Karpas-422 (cell line): ENCODE results near the gene BACH2. TPM values are rescaled to one million over a fixed set of nuclear protein-coding genes. Genes with fewer than 3 reads are reported as not detected.

Experiments
- DNase-seq: peaks from one replicate; pipeline ENCODE4 v3.0.0-alpha.2; 2015
- H2AFZ ChIP-seq: fragments of 200-600 bp; sonication (generic); 2 replicates; pipeline ENCODE4 v1.6.1; 2014; ENCODE audit warnings: antibody characterized with exemption, low read length, mixed read lengths
- H3K27ac ChIP-seq: fragments of 200-600 bp; sonication (generic); 2 replicates; pipeline ENCODE4 v1.5.1; 2014; ENCODE audit warnings: mild to moderate bottlenecking, low read length, moderate library complexity
- H3K27me3 ChIP-seq: fragments of 200-600 bp; sonication (generic); 2 replicates; pipeline ENCODE4 v1.6.1; 2014; ENCODE audit warnings: low read length, mixed read lengths
- H3K36me3 ChIP-seq: fragments of 200-600 bp; sonication (generic); 2 replicates; pipeline ENCODE4 v1.6.1; 2014; ENCODE audit warnings: low read length, mixed read lengths; ENCODE audit not compliant: insufficient read depth
- H3K4me1 ChIP-seq: fragments of 200-600 bp; sonication (generic); 2 replicates; pipeline ENCODE4 v1.6.1; 2014; ENCODE audit warnings: mild to moderate bottlenecking, low read length, mixed read lengths
- H3K4me2 ChIP-seq: fragments of 200-600 bp; sonication (generic); 2 replicates; pipeline ENCODE4 v1.6.1; 2014; ENCODE audit warnings: low read length, low read depth, mild to moderate bottlenecking; ENCODE audit not compliant: poor library complexity, severe bottlenecking
- H3K4me3 ChIP-seq: fragments of 200-600 bp; sonication (generic); 2 replicates; pipeline ENCODE4 v1.5.1; 2014; ENCODE audit warnings: mild to moderate bottlenecking, antibody characterized with exemption, low read length, mixed read lengths
- H3K79me2 ChIP-seq: fragments of 200-600 bp; sonication (generic); 2 replicates; pipeline ENCODE4 v1.6.1; 2014; ENCODE audit warnings: mild to moderate bottlenecking, low read length, mixed read lengths
- H3K9ac ChIP-seq: fragments of 200-600 bp; sonication (generic); 2 replicates; pipeline ENCODE4 v1.6.0; 2014; ENCODE audit warnings: low read length
- H3K9me2 ChIP-seq: fragments of 200-600 bp; sonication (generic), shearing (Covaris generic); replicated peaks from 2 replicates; pipeline ENCODE4 v1.6.0; 2014; ENCODE audit warnings: mild to moderate bottlenecking, low read length, moderate library complexity; ENCODE audit not compliant: insufficient read depth
- H3K9me3 ChIP-seq: fragments of 300-700, 200-600 bp; sonication (generic); 2 replicates; pipeline ENCODE4 v1.6.1; 2014; ENCODE audit warnings: low read length, mixed read lengths
- H4K20me1 ChIP-seq: fragments of 200-600 bp; sonication (generic); 2 replicates; pipeline ENCODE4 v1.6.1; 2014; ENCODE audit warnings: mild to moderate bottlenecking, antibody characterized with exemption, low read length, low read depth; ENCODE audit not compliant: insufficient read depth
- total RNA-seq: library from RNA; depleted of rRNA; stranded (reverse); fragments of >200 nt; shearing (Covaris generic); gene quantifications from 2 replicates; pipeline ENCODE4 v1.2.3, GENCODE V29; 2014; ENCODE audit warnings: low replicate concordance

The BACH2 gene
- total RNA-seq, 1 experiment from 2014 or later, result 3.2 TPM

DNA sequence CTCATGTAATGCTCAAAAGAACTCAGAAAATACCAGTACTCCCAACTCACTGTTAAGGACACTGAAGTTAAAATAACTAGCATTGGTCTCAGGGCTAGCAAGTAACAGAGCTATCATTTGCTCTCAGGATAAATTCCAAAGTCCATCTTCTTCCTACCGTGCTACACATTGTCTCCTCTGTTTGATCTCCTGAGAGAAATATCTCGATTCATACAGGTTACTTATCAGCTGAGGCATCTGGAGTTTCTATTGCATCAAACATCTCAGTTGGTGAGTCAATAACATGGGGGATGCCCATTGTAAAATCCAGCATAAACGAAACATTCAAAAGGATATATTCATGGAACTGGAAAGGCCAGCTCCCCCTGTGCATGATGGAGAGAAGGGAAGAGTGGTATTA is 147.4 kb downstream of the BACH2 start:
- Histone ChIP-seq H3K9ac (no peak overlapping the region), H3K79me2 (no peaks in the 10 kb centered on the region), H2AFZ (no peak overlapping the region), H3K4me2 (no peak overlapping the region), H3K9me2 (no peaks in the 10 kb centered on the region), H3K27ac (no peak overlapping the region), H3K9me3 (no peaks in the 10 kb centered on the region), H3K36me3 (no peaks in the 10 kb centered on the region), H3K4me3 (no peak overlapping the region), H3K27me3 (no peaks in the 10 kb centered on the region), H4K20me1 (no peaks in the 10 kb centered on the region), H3K4me1 (peaks cover 4% of the 10 kb centered on the region; the same call in 1 of the 2 replicates)
- no peak for DNase-seq

- no peaks in the 10 kb centered on the region for H3K79me2 ChIP-seq
- no peaks in the 10 kb centered on the region for H3K27me3 ChIP-seq
- no peaks in the 10 kb centered on the region for H4K20me1 ChIP-seq
- H3K4me2 ChIP-seq, result no peak overlapping the region
- DNase-seq, result no peak
- peaks cover 4% of the 10 kb centered on the region; the same call in 1 of the 2 replicates for H3K4me1 ChIP-seq
- no peak overlapping the region for H3K9ac ChIP-seq
- H3K9me3 ChIP-seq, result no peaks in the 10 kb centered on the region
- no peak overlapping the region for H3K27ac ChIP-seq
- H3K9me2 ChIP-seq, result no peaks in the 10 kb centered on the region
- no peaks in the 10 kb centered on the region for H3K36me3 ChIP-seq
- no peak overlapping the region for H3K4me3 ChIP-seq
- no peak overlapping the region for H2AFZ ChIP-seq
Observed at GRCh38 chr6:90148867-90149266, 147.8 kb downstream of the BACH2 start.

DNA sequence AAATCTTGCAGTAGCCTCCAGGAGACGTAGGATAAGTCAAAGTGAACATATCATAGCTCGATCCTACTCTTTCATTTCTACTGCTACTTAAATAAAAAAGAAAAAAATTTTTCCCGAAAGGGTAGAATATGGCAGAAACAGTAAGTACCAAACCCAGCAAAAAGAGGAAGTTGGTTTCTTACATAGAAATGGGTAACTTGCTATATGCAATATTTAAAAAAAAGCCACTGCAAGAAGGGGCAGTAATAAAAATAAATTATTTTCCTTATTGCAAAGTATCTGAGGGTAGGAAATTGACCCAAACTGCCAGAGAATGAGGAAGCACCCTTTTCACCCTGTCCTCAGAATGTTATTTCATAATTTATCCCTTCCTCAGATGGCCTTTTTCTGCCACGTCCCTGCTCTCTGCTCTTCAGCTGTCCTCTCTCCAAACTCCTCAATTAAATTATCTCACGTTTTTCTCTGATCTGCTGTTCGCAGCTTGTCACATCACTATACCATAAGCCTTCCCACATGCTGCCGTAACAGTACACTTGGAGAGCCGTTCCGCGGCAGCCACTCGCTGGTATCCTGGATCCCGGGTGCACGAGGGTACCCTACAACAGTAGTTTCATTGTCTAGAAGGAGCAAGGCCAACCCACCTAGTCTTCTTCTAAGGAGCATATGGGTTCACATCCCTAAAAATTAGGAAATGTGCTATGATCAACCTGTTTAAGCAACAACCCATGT is 149.6 kb downstream of the BACH2 start:
- Histone ChIP-seq H3K27ac (no peak overlapping the region), H3K4me3 (no peak overlapping the region), H3K9me3 (no peaks in the 10 kb centered on the region), H3K4me1 (peaks cover 4% of the 10 kb centered on the region; the same call in 1 of the 2 replicates), H3K27me3 (no peaks in the 10 kb centered on the region), H3K4me2 (peak overlapping the region; percentile 41), H3K9ac (no peak overlapping the region), H3K36me3 (no peaks in the 10 kb centered on the region), H4K20me1 (no peaks in the 10 kb centered on the region), H3K79me2 (no peaks in the 10 kb centered on the region), H2AFZ (0 out of 2 replicates have a peak overlapping the region, but pooled peaks have one; percentile 42), H3K9me2 (no peaks in the 10 kb centered on the region)
- peak; percentile 56 for DNase-seq

GRCh38 chr6:90146024-90146423 is 150.6 kb downstream of the BACH2 start:
- no peak overlapping the region for H3K4me2 ChIP-seq
- no peak overlapping the region for H3K27ac ChIP-seq
- DNase-seq, result no peak
- no peaks in the 10 kb centered on the region for H3K9me2 ChIP-seq
- H3K9me3 ChIP-seq, result no peaks in the 10 kb centered on the region
- H4K20me1 ChIP-seq, result no peaks in the 10 kb centered on the region
- no peaks in the 10 kb centered on the region for H3K79me2 ChIP-seq
- no peak overlapping the region for H3K4me3 ChIP-seq
- no peak overlapping the region for H3K9ac ChIP-seq
- H2AFZ ChIP-seq, result no peak overlapping the region
- no peaks in the 10 kb centered on the region for H3K27me3 ChIP-seq
- H3K36me3 ChIP-seq, result no peaks in the 10 kb centered on the region
- H3K4me1 ChIP-seq, result peaks cover 4% of the 10 kb centered on the region; the same call in 1 of the 2 replicates

DNA sequence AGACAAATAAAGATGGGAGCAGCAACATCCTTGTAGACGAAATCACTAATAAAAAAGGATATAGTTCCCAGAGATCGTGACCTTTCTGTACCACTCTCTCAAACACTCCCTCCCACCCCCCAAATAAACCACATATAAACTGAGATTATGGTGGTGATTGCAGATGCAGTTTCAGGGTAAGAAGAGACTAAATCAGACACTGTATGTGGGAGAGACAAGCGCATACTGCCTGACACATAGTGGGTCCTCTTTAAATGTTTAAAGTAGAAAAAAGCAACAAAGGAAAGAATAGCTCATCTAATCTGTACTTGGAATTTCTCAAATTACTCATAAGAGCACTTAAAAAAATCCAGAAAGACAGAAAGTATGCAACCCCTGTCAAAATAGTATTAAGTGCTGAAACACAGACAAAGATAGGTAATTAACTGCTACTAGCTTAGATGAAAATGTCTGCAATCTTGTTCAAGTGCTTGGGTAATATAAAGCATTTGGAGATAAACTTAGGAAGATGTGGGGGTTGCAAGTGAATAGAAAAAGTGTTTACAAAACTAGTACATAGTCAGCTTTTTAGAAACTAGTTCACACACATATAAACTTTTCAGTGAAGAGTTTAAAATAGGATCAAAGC is 151.6 kb downstream of the BACH2 start:
- Histone ChIP-seq H3K27ac (no peak overlapping the region), H3K9me3 (no peaks in the 10 kb centered on the region), H3K36me3 (no peaks in the 10 kb centered on the region), H2AFZ (no peak overlapping the region), H3K4me2 (no peak overlapping the region), H3K9me2 (no peaks in the 10 kb centered on the region), H3K4me3 (no peak overlapping the region), H4K20me1 (no peaks in the 10 kb centered on the region), H3K79me2 (no peaks in the 10 kb centered on the region), H3K27me3 (no peaks in the 10 kb centered on the region), H3K9ac (no peak overlapping the region), H3K4me1 (peaks cover 4% of the 10 kb centered on the region; the same call in 1 of the 2 replicates)
- no peak for DNase-seq

DNA sequence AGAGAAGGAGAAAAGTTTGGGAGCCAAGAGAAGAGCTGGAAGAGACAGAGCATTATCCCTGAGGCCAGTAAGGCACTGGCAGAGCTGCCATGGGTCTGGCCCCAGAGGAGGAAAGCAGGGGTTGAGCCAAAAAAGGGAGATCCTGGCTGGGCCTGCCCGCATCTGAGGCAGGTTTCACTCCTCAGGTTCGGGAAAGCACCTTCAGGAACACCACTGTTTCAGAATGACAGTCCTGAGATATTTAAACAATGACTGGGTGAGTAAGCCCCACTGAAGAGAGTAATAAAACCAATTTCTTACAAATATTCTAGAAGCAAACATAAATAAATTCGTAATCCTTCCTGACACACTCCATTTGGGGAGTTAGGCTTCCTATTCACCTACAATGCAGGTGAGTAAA is 152.2 kb downstream of the BACH2 start:
- Histone ChIP-seq H3K79me2 (no peaks in the 10 kb centered on the region), H3K27me3 (no peaks in the 10 kb centered on the region), H2AFZ (no peak overlapping the region), H3K4me1 (peaks cover 4% of the 10 kb centered on the region; the same call in 1 of the 2 replicates), H3K9me2 (no peaks in the 10 kb centered on the region), H3K4me2 (no peak overlapping the region), H3K9ac (no peak overlapping the region), H4K20me1 (no peaks in the 10 kb centered on the region), H3K9me3 (no peaks in the 10 kb centered on the region), H3K36me3 (no peaks in the 10 kb centered on the region), H3K4me3 (no peak overlapping the region), H3K27ac (no peak overlapping the region)
- no peak for DNase-seq

- Histone ChIP-seq H3K4me2 (no peak overlapping the region), H3K79me2 (no peaks in the 10 kb centered on the region), H3K9me2 (no peaks in the 10 kb centered on the region), H4K20me1 (no peaks in the 10 kb centered on the region), H3K9me3 (no peaks in the 10 kb centered on the region), H3K27ac (no peak overlapping the region), H3K27me3 (no peaks in the 10 kb centered on the region), H3K9ac (no peak overlapping the region), H3K4me1 (no peaks in the 10 kb centered on the region), H2AFZ (no peak overlapping the region), H3K4me3 (no peak overlapping the region), H3K36me3 (no peaks in the 10 kb centered on the region)
- DNase-seq, result no peak
Observed at GRCh38 chr6:90140683-90141082, 156.0 kb downstream of the BACH2 start.

DNA sequence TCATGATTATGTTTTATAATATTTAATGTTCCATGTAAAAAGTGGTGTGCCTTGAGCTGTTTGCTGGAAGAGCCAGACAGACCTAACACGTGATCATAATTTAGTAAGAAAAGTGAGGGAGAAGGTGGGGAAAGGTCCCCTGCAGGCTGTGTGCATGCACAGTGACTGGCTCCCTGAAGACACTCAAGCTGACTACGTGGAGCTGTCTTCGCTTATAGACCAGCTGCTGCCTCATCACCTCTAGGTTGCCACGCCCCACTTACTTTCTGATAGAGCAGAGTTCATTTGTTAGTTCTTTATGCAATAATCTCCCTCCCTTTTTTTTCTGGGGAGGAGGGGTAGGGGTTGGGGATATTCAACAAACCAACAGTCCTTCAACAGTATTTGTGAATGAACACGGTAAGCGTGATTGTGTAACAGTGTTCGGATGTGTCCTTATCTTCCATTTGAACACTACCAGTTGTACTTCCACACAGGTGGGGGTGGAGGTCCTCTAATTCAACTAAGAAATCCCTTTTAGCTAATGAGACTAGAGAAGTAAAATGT is 157.3 kb downstream of the BACH2 start:
- Histone ChIP-seq H3K4me1 (no peaks in the 10 kb centered on the region), H3K4me3 (no peak overlapping the region), H4K20me1 (no peaks in the 10 kb centered on the region), H3K36me3 (no peaks in the 10 kb centered on the region), H3K9me3 (no peaks in the 10 kb centered on the region), H3K27ac (no peak overlapping the region), H3K4me2 (no peak overlapping the region), H2AFZ (no peak overlapping the region), H3K27me3 (no peaks in the 10 kb centered on the region), H3K9me2 (no peaks in the 10 kb centered on the region), H3K79me2 (no peaks in the 10 kb centered on the region), H3K9ac (no peak overlapping the region)
- DNase-seq, result no peak
